DMS53 treated with DMSO at 0.1 percent for 48 hours (cell line): ENCODE measurements around the gene TPK1.

Experiments used
- DNase-seq: peaks from one replicate; lab custom pipeline; 2025; ENCODE audit not compliant: unreplicated experiment; lab: John Stamatoyannopoulos, UW

TPK1 gene

DNA sequence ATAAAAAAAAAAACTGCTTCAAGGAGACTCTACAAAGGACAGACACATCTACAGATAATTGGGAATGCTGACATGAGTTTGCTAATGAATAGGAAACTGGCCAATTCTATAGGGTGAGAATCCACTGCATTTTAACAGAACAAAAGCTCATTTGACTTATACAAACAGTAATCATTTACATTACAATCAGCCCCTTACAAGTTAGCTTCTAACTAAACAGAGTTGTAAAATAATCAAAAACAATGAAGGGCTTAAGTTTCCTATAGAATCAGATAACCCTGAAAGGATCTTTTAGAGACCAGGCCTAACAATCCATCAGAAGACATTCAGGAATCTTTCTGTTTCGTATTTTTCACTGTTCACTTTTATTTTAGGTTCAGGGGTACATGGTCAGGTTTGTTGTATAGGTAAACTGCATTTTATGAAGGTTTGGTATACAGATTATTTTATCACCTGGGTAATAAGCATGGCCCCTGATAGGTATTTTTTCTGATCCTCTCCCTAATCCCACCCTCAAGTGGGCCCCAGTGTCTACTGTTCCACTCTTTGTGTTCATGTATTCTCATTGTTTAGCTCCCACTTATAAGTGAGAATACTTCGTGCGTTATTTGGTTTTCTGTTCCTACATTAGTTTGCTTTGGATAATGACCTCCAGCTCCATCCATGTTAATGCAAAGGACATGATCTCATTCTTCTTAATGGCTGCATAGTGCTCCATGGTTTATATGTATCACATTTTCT lies 301.0 kb downstream of the TPK1 start:
- no peak for DNase-seq

- DNase-seq: no peak
Measured at GRCh38 chr7:144534196-144534595, 301.7 kb downstream of the TPK1 start.

GRCh38 chr7:144531181-144531580 lies 304.7 kb downstream of the TPK1 start:
- DNase-seq: no peak

DNA sequence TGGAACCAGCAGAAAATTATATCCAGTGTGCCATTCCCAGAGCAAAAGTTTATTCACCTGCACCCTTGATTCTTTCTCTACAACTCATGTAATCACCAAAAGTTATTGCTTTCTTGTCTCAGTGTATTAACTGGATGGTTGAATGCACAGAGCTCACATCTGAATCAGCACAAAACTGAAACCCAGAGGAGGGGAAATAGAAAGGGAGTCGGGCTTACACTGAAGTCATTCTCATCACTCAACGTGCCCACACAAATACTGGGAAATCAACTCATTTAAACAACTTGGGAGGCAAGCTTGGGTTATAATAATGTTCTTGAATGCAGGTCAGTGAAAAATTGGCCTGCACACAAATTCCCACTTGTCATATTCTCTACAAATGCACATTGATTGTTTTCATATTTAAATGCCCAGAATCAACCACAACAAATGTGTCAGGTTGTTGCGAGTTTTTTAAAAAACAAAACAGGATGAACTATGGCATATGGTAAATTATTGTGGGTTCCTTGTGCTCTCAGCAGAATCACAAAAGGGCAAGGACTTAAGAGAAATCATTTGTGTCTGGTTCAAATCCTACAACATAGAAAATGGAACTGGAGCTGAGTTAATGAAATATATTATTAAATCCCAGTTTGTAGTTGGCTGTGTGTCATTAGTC lies 306.5 kb downstream of the TPK1 start:
- DNase-seq: no peak

DNA sequence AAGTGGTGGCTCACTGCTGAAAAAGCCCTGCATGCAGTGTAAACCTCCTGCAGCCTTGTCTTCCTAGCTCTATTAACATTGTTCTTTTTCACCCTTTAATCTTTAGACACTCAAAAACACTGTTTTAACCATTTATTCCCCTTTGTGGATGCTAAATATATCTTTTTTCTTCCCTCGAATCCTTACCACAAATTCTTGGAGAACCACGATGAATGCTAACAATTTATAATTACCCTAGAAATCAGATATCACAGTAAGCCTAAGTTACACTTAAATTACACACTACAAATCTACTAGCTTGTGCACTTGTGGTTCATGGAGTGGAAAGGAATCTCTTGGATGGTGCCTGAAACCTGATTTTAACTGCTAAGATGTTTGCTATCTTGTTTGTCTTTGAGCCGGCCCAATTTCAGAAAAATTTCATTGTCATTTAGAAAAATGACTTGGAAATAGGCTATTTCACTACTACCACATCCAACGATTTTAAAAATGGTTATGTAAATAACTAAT lies 307.3 kb downstream of the TPK1 start:
- no peak for DNase-seq

GRCh38 chr7:144527051-144527471 lies 308.8 kb downstream of the TPK1 start:
- DNase-seq: no peak

DNA sequence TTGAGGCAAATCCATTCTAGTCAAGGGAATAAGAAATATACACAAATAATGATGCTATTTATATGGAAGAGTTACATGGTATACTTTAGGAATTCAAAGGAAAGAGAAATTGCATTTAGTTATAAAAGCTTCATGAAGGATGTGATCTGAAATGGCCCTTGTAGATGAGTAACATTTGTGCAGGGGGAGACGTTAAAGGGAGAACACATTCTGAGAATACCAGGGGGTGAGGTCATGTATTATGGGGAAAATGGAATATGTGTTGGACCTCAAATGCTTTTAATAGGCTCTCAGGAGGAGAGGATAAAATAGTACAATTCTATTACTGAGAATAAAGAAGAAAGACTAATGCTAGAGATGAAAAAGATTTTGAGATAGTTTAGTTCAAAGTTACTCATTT lies 309.9 kb downstream of the TPK1 start:
- DNase-seq: no peak

GRCh38 chr7:144524271-144524670 lies 311.6 kb downstream of the TPK1 start:
- DNase-seq: no peak

- no peak for DNase-seq
Measured at GRCh38 chr7:144523621-144524020, 312.2 kb downstream of the TPK1 start.

DNA sequence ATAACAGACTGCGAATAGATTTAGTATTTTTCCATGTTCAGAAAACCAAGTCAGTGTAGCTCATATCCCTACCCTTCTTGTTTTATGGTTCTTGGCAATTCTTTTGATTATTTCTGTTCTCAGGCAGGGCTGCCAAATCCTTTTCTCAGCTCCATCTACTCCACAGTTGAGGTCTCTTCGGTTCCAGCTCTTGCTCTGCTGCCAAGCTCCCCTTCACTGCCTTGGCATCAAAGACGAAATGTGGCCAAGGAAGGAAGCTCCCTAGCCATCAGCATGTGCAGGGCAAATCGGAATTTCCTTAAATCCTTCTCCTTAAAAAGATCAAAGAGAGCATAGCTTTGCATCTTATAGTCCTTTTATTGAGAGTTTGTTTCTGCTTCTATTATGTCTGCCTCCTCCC lies 315.9 kb downstream of the TPK1 start:
- no peak for DNase-seq

GRCh38 chr7:144518360-144518759 lies 317.5 kb downstream of the TPK1 start:
- no peak for DNase-seq

- DNase-seq: no peak
Measured at GRCh38 chr7:144517749-144518148, 318.1 kb downstream of the TPK1 start.

GRCh38 chr7:144516729-144517525 lies 318.9 kb downstream of the TPK1 start:
- DNase-seq: no peak

- DNase-seq: peak; percentile 72
Measured at GRCh38 chr7:144513334-144513733, 322.5 kb downstream of the TPK1 start.

GRCh38 chr7:144510621-144511020 lies 325.2 kb downstream of the TPK1 start:
- DNase-seq: no peak

DNA sequence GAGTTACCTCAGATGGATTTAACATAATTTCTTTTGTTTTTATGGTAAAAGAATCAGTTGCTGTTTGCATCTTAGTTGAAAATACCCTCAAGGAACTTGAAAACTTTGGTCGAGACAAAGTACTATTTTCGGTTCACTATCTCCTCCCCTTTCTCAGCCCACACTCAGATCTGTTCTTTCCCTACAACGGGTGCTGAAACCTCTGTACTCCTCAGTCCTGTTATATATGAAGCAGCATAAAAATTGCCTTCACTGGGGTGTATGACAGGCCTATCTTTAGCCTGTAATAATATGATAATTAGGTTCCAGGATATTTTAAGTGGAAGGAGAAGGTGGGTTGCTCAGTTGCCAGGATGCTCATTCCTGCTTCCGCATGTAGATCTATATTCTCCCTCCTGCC lies 327.2 kb downstream of the TPK1 start:
- no peak for DNase-seq

DNA sequence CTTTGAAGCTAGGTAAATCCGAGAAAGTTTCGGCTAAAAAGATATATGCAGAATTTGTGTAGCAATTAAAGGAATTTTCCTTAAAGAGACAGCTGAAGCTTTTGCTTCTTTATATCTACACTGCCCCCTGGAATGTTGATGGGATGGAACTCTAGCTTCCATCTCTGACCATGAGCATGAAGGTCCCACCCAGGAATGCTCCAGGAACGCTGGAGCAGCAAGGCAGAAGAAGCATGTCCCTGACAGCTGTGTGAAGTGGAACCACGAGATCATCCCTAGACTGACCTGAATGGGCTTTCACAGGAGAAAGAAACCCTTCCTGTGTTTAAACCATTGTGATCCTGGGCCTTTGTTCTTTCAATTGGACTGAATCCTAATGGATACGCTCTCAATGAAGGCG lies 332.6 kb downstream of the TPK1 start:
- DNase-seq: no peak

- DNase-seq: no peak
Measured at GRCh38 chr7:144500225-144500624, 335.6 kb downstream of the TPK1 start.

- no peak for DNase-seq
Measured at GRCh38 chr7:144497282-144497681, 338.6 kb downstream of the TPK1 start.

DNA sequence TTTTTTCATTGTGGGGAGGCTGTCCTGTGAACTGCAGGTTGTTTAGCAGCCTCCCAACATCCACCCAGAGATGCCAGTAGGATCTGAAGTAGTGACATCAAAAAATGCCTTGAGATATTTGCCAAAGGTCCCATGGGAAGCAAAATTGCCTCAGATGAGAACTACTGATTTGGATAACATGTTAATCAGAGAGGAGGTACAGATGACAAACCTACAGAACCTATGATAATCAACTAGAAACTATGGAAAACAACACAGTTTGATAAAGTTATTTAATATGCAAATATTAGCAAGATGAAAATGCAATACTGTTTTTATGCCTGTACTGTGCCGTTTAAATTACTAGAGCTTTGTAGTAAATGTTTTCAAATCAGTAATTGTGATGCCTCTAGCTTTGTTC lies 341.5 kb downstream of the TPK1 start:
- DNase-seq: no peak

DNA sequence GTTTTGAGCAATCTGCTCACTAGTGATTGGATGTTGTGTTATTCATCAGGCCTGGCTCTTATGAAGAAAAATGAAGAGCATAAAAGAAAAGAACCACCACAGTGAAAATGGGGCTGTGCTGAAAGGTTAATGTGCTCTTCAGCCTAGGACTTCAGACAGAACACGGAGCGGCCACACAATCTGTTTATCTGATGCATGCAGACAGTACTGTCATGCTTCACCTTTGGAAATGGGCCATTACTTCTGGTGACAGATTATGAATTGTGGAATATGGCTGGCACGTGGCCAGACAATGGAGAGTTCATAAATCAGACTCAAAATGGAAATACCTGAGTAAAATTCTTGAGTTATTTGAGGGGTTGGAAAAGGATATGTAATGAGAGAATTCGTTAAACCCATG lies 346.3 kb downstream of the TPK1 start:
- DNase-seq: no peak

DNA sequence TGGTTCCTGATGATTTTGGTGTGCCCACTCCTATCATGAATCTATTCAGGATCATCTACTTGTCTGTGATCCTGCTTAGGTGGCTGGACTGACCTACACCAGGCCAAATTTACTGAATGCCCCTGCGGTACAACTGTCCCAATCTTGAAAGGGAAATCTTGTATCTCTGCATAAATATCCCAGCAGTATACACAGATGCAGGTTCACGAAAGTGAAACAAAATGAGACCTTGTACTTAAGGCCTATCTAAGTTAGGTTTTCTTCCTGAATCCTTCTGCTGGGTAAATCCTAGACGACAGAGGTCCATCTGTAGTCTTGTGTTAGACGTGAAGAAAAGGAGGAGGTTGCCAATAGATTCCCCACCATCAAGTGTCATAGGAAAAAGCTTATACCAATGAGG lies 346.9 kb downstream of the TPK1 start:
- no peak for DNase-seq
